Measurements from ENCODE around the gene MARK1.

The MARK1 gene

DNA sequence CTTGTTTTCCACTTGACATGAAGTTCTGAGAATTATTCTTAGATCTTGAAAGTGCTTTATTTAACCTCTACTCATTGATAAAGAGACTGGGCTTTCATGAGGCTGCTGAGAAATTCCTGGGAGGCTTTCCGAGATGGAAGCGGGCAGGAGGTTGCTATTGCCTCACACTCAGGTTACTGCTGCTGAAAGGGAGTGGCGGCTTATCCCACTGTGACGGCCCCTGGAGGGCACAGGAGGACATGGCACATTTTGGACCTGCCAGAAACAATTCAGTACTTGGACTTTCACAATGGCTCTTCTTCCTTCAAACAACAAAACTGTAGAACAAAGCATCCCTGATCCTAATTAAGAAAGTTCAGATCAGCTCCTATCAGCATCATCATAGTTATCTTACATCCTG lies 16.2 kb upstream of the MARK1 start:
- no peak for TF ChIP-seq NFIC (IDR thresholded peaks at IDR 0.05)

DNA sequence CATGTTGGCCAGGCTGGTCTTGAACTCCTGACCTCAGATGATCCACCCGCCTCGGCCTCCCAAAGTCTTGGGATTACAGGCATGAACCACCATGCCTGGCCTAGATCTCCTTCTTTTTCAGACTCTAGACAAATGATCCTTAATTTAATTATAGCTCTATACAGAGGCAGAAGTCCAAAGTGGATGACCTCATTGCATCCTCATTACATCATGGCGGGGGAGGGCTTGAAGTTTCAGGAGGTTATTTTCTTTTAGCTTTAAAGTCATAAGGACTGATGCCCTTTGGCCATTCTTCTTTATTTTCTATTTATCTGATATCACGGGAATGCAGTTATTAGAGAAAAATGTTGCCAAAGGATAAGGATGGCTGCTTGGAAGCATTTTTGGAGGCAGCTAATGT lies 14.1 kb upstream of the MARK1 start:
- no peak for TF ChIP-seq TCF12 (IDR thresholded peaks at IDR 0.05; ENCODE audit: low read depth)
- TF ChIP-seq, protein P1, sequence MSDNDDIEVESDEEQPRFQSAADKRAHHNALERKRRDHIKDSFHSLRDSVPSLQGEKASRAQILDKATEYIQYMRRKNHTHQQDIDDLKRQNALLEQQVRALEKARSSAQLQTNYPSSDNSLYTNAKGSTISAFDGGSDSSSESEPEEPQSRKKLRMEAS (IDR thresholded peaks at IDR 0.05): no peak
- TF ChIP-seq, protein P2, sequence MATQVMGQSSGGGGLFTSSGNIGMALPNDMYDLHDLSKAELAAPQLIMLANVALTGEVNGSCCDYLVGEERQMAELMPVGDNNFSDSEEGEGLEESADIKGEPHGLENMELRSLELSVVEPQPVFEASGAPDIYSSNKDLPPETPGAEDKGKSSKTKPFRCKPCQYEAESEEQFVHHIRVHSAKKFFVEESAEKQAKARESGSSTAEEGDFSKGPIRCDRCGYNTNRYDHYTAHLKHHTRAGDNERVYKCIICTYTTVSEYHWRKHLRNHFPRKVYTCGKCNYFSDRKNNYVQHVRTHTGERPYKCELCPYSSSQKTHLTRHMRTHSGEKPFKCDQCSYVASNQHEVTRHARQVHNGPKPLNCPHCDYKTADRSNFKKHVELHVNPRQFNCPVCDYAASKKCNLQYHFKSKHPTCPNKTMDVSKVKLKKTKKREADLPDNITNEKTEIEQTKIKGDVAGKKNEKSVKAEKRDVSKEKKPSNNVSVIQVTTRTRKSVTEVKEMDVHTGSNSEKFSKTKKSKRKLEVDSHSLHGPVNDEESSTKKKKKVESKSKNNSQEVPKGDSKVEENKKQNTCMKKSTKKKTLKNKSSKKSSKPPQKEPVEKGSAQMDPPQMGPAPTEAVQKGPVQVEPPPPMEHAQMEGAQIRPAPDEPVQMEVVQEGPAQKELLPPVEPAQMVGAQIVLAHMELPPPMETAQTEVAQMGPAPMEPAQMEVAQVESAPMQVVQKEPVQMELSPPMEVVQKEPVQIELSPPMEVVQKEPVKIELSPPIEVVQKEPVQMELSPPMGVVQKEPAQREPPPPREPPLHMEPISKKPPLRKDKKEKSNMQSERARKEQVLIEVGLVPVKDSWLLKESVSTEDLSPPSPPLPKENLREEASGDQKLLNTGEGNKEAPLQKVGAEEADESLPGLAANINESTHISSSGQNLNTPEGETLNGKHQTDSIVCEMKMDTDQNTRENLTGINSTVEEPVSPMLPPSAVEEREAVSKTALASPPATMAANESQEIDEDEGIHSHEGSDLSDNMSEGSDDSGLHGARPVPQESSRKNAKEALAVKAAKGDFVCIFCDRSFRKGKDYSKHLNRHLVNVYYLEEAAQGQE (IDR thresholded peaks at IDR 0.05; ENCODE audit: low read depth): no peak
- TF ChIP-seq YY1 (IDR thresholded peaks at IDR 0.05; ENCODE audit: low read depth): no peak
- no peak for TF ChIP-seq EP300 (IDR thresholded peaks at IDR 0.05; ENCODE audit: borderline replicate concordance)
- no peak for TF ChIP-seq ZBTB7A (IDR thresholded peaks at IDR 0.05; ENCODE audit: low read depth)
- TF ChIP-seq TEAD4 (IDR thresholded peaks at IDR 0.05): no peak
- TF ChIP-seq RAD21 (IDR thresholded peaks at IDR 0.05; ENCODE audit: low read depth): no peak
- TF ChIP-seq TAF1 (IDR thresholded peaks at IDR 0.05; ENCODE audit: low read depth): no peak
- TF ChIP-seq, protein P3, sequence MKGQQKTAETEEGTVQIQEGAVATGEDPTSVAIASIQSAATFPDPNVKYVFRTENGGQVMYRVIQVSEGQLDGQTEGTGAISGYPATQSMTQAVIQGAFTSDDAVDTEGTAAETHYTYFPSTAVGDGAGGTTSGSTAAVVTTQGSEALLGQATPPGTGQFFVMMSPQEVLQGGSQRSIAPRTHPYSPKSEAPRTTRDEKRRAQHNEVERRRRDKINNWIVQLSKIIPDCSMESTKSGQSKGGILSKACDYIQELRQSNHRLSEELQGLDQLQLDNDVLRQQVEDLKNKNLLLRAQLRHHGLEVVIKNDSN (IDR thresholded peaks at IDR 0.05): no peak
- TF ChIP-seq FOXM1 (IDR thresholded peaks at IDR 0.05; ENCODE audit: borderline replicate concordance, low read depth): no peak
- TF ChIP-seq EGR1 (IDR thresholded peaks at IDR 0.05): no peak
- no peak for TF ChIP-seq CEBPB (IDR thresholded peaks at IDR 0.05)
- TF ChIP-seq NFIC (IDR thresholded peaks at IDR 0.05): no peak
- no peak for TF ChIP-seq CREB1 (IDR thresholded peaks at IDR 0.05; ENCODE audit: low read depth)

DNA sequence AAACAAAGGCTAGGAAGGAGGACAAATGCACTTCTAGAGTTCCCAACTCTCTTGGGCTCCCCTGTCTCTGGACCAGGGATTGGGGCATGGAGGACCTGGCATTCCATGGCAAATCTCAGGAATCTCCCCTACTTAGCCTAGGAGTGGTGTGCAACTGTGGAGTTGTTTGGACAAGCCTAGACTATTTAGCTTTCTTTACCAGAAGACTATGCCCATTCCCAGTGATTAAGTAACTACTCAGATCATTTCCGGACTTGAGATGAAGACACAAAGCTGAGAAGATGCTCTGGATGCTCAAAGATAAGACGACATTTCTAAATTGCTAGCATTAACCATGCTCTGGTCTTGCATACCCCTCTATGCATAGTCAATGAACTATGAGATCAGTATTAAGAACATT lies 13.7 kb upstream of the MARK1 start:
- TF ChIP-seq TCF12 (IDR thresholded peaks at IDR 0.05; ENCODE audit: low read depth) (no peak), NFIC (IDR thresholded peaks at IDR 0.05) (no peak), TEAD4 (IDR thresholded peaks at IDR 0.05) (no peak)

DNA sequence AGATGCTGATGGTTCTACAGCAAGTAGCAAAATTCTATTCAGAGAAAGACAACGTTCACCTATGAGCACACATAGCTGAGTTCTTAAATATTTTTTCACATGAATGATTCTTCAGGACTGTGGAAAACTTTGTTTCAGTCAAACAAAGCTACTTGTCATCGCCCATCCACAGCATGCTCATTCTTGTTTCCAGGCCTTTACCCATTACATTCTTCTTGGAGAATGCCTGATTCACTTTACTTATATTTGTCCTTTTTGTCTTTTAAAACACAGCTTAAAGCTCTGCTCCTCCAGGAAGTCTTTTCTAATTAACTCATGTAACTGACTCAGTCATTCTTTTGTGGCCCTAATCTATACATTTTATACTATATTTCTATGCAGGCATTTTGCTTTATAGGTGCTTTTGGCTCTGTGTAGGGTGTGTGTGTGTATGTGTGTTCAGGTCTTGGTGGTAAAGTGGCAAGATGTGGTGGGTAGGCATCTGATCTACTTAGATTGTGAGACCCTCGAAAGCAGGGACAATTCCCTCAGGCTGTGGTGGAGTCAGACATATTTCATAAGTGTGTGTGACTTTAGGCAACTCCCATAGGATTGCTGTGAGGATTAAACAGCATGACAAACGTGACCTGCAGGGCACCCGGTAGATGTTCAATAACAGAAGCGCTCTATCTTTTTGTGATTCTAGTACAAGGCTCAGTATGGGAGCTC lies 11.8 kb upstream of the MARK1 start:
- TF ChIP-seq TEAD4 (IDR thresholded peaks at IDR 0.05): no peak
- no peak for TF ChIP-seq EP300 (IDR thresholded peaks at IDR 0.05; ENCODE audit: borderline replicate concordance)
- TF ChIP-seq TCF12 (IDR thresholded peaks at IDR 0.05; ENCODE audit: low read depth): no peak
- TF ChIP-seq ZBTB7A (IDR thresholded peaks at IDR 0.05; ENCODE audit: low read depth): no peak
- no peak for TF ChIP-seq EGR1 (IDR thresholded peaks at IDR 0.05)
- TF ChIP-seq CEBPB (IDR thresholded peaks at IDR 0.05): no peak
- TF ChIP-seq FOXM1 (IDR thresholded peaks at IDR 0.05; ENCODE audit: borderline replicate concordance, low read depth): no peak
- no peak for TF ChIP-seq CREB1 (IDR thresholded peaks at IDR 0.05; ENCODE audit: low read depth)
- TF ChIP-seq, protein P3 (IDR thresholded peaks at IDR 0.05): no peak
- TF ChIP-seq TAF1 (IDR thresholded peaks at IDR 0.05; ENCODE audit: low read depth): no peak
- TF ChIP-seq, protein P1 (IDR thresholded peaks at IDR 0.05): no peak
- TF ChIP-seq RAD21 (IDR thresholded peaks at IDR 0.05; ENCODE audit: low read depth): no peak
- no peak for TF ChIP-seq YY1 (IDR thresholded peaks at IDR 0.05; ENCODE audit: low read depth)
- TF ChIP-seq NFIC (IDR thresholded peaks at IDR 0.05): no peak
- TF ChIP-seq, protein P2 (IDR thresholded peaks at IDR 0.05; ENCODE audit: low read depth): no peak

DNA sequence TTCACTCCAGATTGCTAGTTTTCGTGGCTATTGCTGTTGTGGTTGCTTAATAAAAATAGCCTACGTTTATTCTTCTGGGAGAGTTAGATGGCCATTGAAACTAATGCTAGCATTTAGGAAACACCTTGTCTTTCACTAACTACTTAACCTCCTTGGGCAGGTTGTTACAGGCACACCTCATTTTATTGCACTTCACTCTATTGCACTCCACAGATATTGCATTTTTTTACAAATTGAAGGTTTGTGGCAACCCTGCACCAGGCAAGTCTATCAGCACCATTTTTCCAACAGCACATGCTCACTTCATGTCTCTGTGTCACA lies 11.3 kb upstream of the MARK1 start:
- TF ChIP-seq, protein P3 (IDR thresholded peaks at IDR 0.05): no peak
- TF ChIP-seq, protein P2 (IDR thresholded peaks at IDR 0.05; ENCODE audit: low read depth): no peak
- TF ChIP-seq ZBTB7A (IDR thresholded peaks at IDR 0.05; ENCODE audit: low read depth) (no peak), TCF12 (IDR thresholded peaks at IDR 0.05; ENCODE audit: low read depth) (no peak), EP300 (IDR thresholded peaks at IDR 0.05; ENCODE audit: borderline replicate concordance) (no peak), TAF1 (IDR thresholded peaks at IDR 0.05; ENCODE audit: low read depth) (no peak), FOXM1 (IDR thresholded peaks at IDR 0.05; ENCODE audit: borderline replicate concordance, low read depth) (no peak), CREB1 (IDR thresholded peaks at IDR 0.05; ENCODE audit: low read depth) (no peak), NFIC (IDR thresholded peaks at IDR 0.05) (no peak), YY1 (IDR thresholded peaks at IDR 0.05; ENCODE audit: low read depth) (no peak), RAD21 (IDR thresholded peaks at IDR 0.05; ENCODE audit: low read depth) (no peak), EGR1 (IDR thresholded peaks at IDR 0.05) (no peak)
- TF ChIP-seq, protein P1 (IDR thresholded peaks at IDR 0.05): no peak

Data from Ishikawa (cell line).